Testis (tissue), 3 donors: ENCODE measurements around the gene BCKDHB. TPM values are rescaled to one million over a fixed set of nuclear protein-coding genes. Genes with fewer than 3 reads are reported as not detected.
A peak's percentile ranks its signal among the peaks of the same experiment; 100 is the strongest.
"Not testable (repeated sequence)": the region's sequence is repeated elsewhere in the genome, so short reads cannot be mapped to it uniquely, and the experiment has no call there.

Experiments
- DNase-seq: peaks from one replicate; pipeline ENCODE4 v3.0.0-alpha.2; 2019
- H3K27ac ChIP-seq, 2 donors: fragments of 200-600 bp; sonication (generic); one replicate each; pipeline ENCODE4 v1.5.1; 2019
- H3K27me3 ChIP-seq: fragments of 200-600 bp; sonication (generic); one replicate; pipeline ENCODE4 v1.5.1; 2019
- H3K36me3 ChIP-seq: fragments of 200-600 bp; sonication (generic); one replicate; pipeline ENCODE4 v1.5.1; 2017; ENCODE audit warnings: low read depth; ENCODE audit errors: missing control alignments
- H3K4me1 ChIP-seq: fragments of 200-600 bp; sonication (generic); one replicate; pipeline ENCODE4 v1.5.1; 2019
- H3K4me3 ChIP-seq, 2 donors: fragments of 200-600 bp; sonication (generic); one replicate each; pipeline ENCODE4 v1.5.1; 2017 to 2019
- H3K9me3 ChIP-seq: fragments of 200-600 bp; sonication (generic); one replicate; pipeline ENCODE4 v1.5.1; 2017
- CTCF ChIP-seq, 3 experiments: fragments of 450-650 bp in 2 of 3; fragments of 200-600 bp in 1 of 3; sonication (generic) in 1 of 3; IDR thresholded peaks; one replicate each; pipeline ENCODE4 v1.5.1; 2016 to 2019; ENCODE audit warnings: antibody characterized with exemption in 3 of 3, mild to moderate bottlenecking in 2 of 3, moderate library complexity in 1 of 3
- POLR2A ChIP-seq: fragments of 450-650 bp; IDR thresholded peaks from one replicate; pipeline ENCODE4 v1.6.1; 2017; ENCODE audit warnings: antibody characterized with exemption, mild to moderate bottlenecking, moderate library complexity
- WGBS, 2 donors: methylation state at CpG; one replicate each; pipeline ENCODE4 v1.1.5; 2018; 5-methylcytosine and 5-hydroxymethylcytosine counted together
- intact Hi-C: fragments of 100-400 bp; cut with DNase I; formaldehyde crosslinking; loops from one replicate; pipeline ENCODE4 v1.15.1; 2023; ENCODE audit warnings: low total_unique reads
- polyA plus RNA-seq: library from polyadenylated mRNA; stranded (reverse); fragments of 350-450 nt; fragmentation: Illumina TruSeq; extraction: RNeasy Lipid Tissue Mini Kit (QIAGEN cat#74804); gene quantifications from one replicate; pipeline ENCODE4 v1.2.3, GENCODE V29; 2014; ENCODE audit warnings: low read depth, low replicate concordance; ENCODE audit not compliant: insufficient read depth
- total RNA-seq, 2 donors: library from RNA; depleted of rRNA; stranded (reverse); fragments of >200 nt; gene quantifications; one replicate each; pipeline ENCODE4 v1.2.3, GENCODE V29; 2016

Gene BCKDHB
- total and polyA plus RNA-seq, 3 donors from 2014 or later = 22.6 to 29.0 (median 23.3) TPM

- Histone ChIP-seq H3K27ac (no peak overlapping the region), H3K9me3 (no peaks in the 10 kb centered on the region), H3K27me3 (no peaks in the 10 kb centered on the region), H3K4me3 (no peak overlapping the region), H3K4me1 (no peaks in the 10 kb centered on the region), H3K36me3 (no peaks in the 10 kb centered on the region)
- TF ChIP-seq CTCF (IDR thresholded peaks at IDR 0.05) = no peak
- TF ChIP-seq POLR2A = no peak
- intact Hi-C loops = no loop called here
- DNase-seq = no peak
Measured at GRCh38 chr6:80104520-80104919, 2.0 kb upstream of the BCKDHB start.

GRCh38 chr6:80105972-80106417, 476 bp upstream of the BCKDHB start:
- TF ChIP-seq POLR2A (no peak), CTCF (IDR thresholded peaks at IDR 0.05) (no peak)
- Histone ChIP-seq H3K4me1 (no peaks in the 10 kb centered on the region), H3K27me3 (no peaks in the 10 kb centered on the region), H3K27ac (peak overlapping the region; percentile 33 to 54), H3K36me3 (no peaks in the 10 kb centered on the region), H3K4me3 (peak overlapping the region; percentile 77 to 97), H3K9me3 (no peaks in the 10 kb centered on the region)
- 3 to 4% methylated on average over 6 of the region's 6 CpGs for WGBS, 2 donors
- intact Hi-C loops = no loop called here
- no peak for DNase-seq

DNA sequence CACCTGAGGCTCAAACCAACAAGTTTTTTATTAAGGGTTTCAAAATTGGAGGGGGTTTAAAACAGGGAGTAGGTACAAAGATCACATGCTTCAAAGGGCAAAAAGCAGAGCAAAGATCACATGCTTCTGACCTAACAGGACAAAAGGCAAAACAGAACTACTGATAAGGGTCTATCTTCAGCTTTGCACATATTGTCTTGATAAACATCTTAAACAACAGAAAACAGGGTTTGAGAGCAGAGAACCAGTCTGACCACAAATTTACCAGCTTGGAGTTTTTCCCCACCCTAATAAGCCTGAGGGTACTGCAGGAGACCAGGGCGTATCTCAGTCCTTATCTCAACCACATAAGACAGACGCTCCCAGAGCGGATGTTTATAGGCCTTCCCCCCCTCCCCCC, 16.1 kb downstream of the BCKDHB start:
- intact Hi-C loops, H3K9me3 ChIP-seq, H3K36me3 ChIP-seq, H3K27ac ChIP-seq, DNase-seq, H3K27me3 ChIP-seq, H3K4me3 ChIP-seq, H3K4me1 ChIP-seq: not testable (repeated sequence)
- 88 to 98% methylated on average over 3 of the region's 3 CpGs for WGBS, 2 donors

- WGBS, 2 donors = 97 to 98% methylated on average over 5 of the region's 5 CpGs
- Histone ChIP-seq H3K27ac (no peak overlapping the region), H3K27me3 (no peaks in the 10 kb centered on the region), H3K36me3 (no peaks in the 10 kb centered on the region), H3K9me3 (no peaks in the 10 kb centered on the region), H3K4me3 (no peak overlapping the region), H3K4me1 (no peaks in the 10 kb centered on the region)
- intact Hi-C loops = no loop called here
- TF ChIP-seq POLR2A (no peak), CTCF (IDR thresholded peaks at IDR 0.05) (no peak)
- no peak for DNase-seq
Measured at GRCh38 chr6:80126657-80127345, 20.3 kb downstream of the BCKDHB start.

DNA sequence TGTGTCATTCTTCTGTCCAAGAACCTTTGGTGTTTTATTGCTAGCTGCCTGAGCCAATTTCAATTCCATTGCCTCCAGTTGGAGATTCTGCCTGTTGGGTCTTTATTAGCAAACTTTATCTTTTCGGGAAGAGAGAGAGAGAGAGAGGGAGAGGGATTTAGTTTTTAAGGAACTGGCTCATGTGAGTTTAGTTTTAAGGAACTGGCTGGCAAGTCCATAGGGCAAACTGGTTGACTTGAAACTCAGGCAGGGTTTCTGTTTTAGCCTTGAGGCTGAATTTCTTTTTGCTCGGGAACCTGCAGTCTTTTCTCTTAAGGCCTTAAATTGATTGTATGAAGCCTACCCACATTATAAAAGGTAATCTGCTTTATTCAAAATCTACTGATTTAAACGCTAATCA, 23.0 kb downstream of the BCKDHB start:
- Histone ChIP-seq H3K27me3 (no peaks in the 10 kb centered on the region), H3K27ac (no peak overlapping the region), H3K36me3 (no peaks in the 10 kb centered on the region), H3K9me3 (no peaks in the 10 kb centered on the region), H3K4me1 (no peaks in the 10 kb centered on the region), H3K4me3 (no peak overlapping the region)
- intact Hi-C loops = no loop called here
- WGBS, 2 donors = 86 to 91% methylated on average over 3 of the region's 3 CpGs
- DNase-seq = no peak
- TF ChIP-seq CTCF (IDR thresholded peaks at IDR 0.05) (no peak), POLR2A (no peak)
